H1 (cell line): Measurements from ENCODE around the gene DMPK. TPM values are rescaled to one million over a fixed set of nuclear protein-coding genes. Genes with fewer than 3 reads are reported as not detected.

ENCODE experiments used
- BCL11A ChIP-seq, 2 experiments: IDR thresholded peaks; one replicate each; pipeline ENCODE4 v1.6.1; 2011; ENCODE audit warnings: low read depth in 2 of 2, low read length in 2 of 2, mild to moderate bottlenecking in 2 of 2
- CBX8 ChIP-seq: fragments of 300-800, 300-1000 bp; sonication (generic); IDR thresholded peaks from 2 replicates; pipeline ENCODE4 v1.7.1; 2016; ENCODE audit warnings: low read depth, low read length, borderline replicate concordance
- CHD7 ChIP-seq: fragments of 300-600 bp; sonication (generic); IDR thresholded peaks from 2 replicates; pipeline ENCODE4 v1.7.1; 2012; ENCODE audit warnings: low read length, moderate library complexity, mild to moderate bottlenecking, inconsistent platforms; ENCODE audit not compliant: insufficient replicate concordance
- GTF2F1 ChIP-seq: IDR thresholded peaks from 2 replicates; pipeline ENCODE4 v1.6.1; 2012; ENCODE audit warnings: low read depth, low read length, improper control_type of control experiment, borderline replicate concordance
- JUN ChIP-seq: IDR thresholded peaks from 2 replicates; pipeline ENCODE4 v1.6.1; 2011; ENCODE audit warnings: low read depth, mild to moderate bottlenecking, improper control_type of control experiment, low read length
- RBBP5 ChIP-seq: IDR thresholded peaks from 2 replicates; pipeline ENCODE4 v1.7.1; 2012; ENCODE audit warnings: low read depth, mild to moderate bottlenecking, inconsistent platforms, low read length, moderate library complexity, borderline replicate concordance
- SUZ12 ChIP-seq: fragments of 200-600 bp; sonication (generic); IDR thresholded peaks from 2 replicates; pipeline ENCODE4 v1.6.1; 2012; ENCODE audit warnings: mild to moderate bottlenecking, inconsistent platforms, low read length, moderate library complexity, mixed read lengths
- polyA plus RNA-seq, 7 experiments: library from polyadenylated mRNA; depleted of rRNA in 3 of 7; stranded (reverse) in 5 of 7; unstranded in 2 of 7; fragments of >200 nt in 5 of 7; fragments of 200-250 nt in 2 of 7; gene quantifications; 1 replicate in 5 of 7; 2 replicates in 1 of 7; 4 replicates in 1 of 7; pipeline versions ENCODE4 v1.2.1 to v1.2.3, GENCODE V29; 2011 to 2013; ENCODE audit warnings: missing spikeins in 2 of 7, mixed read lengths in 2 of 7
- total RNA-seq: library from RNA; stranded (reverse); fragmentation: NEBNext Ultra II Directional; extraction: Animal tissue kit (Norgen Biotek cat#: 25700); gene quantifications from 2 replicates; pipeline ENCODE4 v1.2.1, GENCODE V29; 2021

DMPK gene
- total and polyA plus RNA-seq, 2 of the 8 experiments (the other 6 are each of a cell fraction or from before 2014, with no cell fraction given) = 13.7 to 27.4 TPM

- no peak for TF ChIP-seq CHD7
- TF ChIP-seq RBBP5 = no peak
- TF ChIP-seq CBX8 = no peak
- no peak for TF ChIP-seq SUZ12
- TF ChIP-seq BCL11A (IDR thresholded peaks at IDR 0.05; ENCODE audit: low read depth in 2 of 2, low read length in 2 of 2) = no peak
- TF ChIP-seq GTF2F1 = no peak
- no peak for TF ChIP-seq JUN
- TF ChIP-seq, all 59 proteins: peak for 0
Measured at GRCh38 chr19:45781214-45782161, 802 bp downstream of the DMPK start (continued).
